GM23338 (cell line): Measurements from ENCODE around the gene BBX. TPM values are rescaled to one million over a fixed set of nuclear protein-coding genes. Genes with fewer than 3 reads are reported as not detected.

Source experiments
- ATAC-seq: fragments of 200-7000 bp; cut with Tn5 transposase; 3 replicates; pipeline ENCODE4 v1.9.1; 2020
- DNase-seq: peaks from one replicate; pipeline ENCODE4 v3.0.0-alpha.2; 2015; ENCODE audit warnings: low spot score
- H2AFZ ChIP-seq: fragments of 200-600 bp; sonication (generic); 2 replicates; pipeline ENCODE4 v1.8.0; 2016; ENCODE audit warnings: antibody characterized with exemption, mild to moderate bottlenecking, moderate library complexity
- H3F3A ChIP-seq: fragments of 200-600 bp; sonication (generic); replicated peaks from 2 replicates; pipeline ENCODE4 v1.8.0; 2017; ENCODE audit warnings: antibody characterized with exemption, mixed run types, low read depth
- H3K27ac ChIP-seq: fragments of 200-600 bp; sonication (generic); 2 replicates; pipeline ENCODE4 v1.6.1; 2016; ENCODE audit warnings: low read depth
- H3K27me3 ChIP-seq: fragments of 200-600 bp; sonication (generic); 2 replicates; pipeline ENCODE4 v1.8.0; 2016; ENCODE audit warnings: mild to moderate bottlenecking, mixed run types, moderate library complexity; ENCODE audit not compliant: insufficient read depth
- H3K36me3 ChIP-seq: fragments of 200-600 bp; sonication (generic); 2 replicates; pipeline ENCODE4 v1.8.0; 2016; ENCODE audit warnings: mild to moderate bottlenecking; ENCODE audit not compliant: insufficient read depth
- H3K4me1 ChIP-seq: fragments of 200-600 bp; sonication (generic); 2 replicates; pipeline ENCODE4 v1.8.0; 2016; ENCODE audit warnings: mild to moderate bottlenecking, moderate library complexity; ENCODE audit not compliant: insufficient read depth
- H3K4me2 ChIP-seq: fragments of 200-600 bp; sonication (generic); 2 replicates; pipeline ENCODE4 v1.7.1; 2017; ENCODE audit warnings: mixed run types
- H3K4me3 ChIP-seq: fragments of 200-600 bp; sonication (generic); 2 replicates; pipeline ENCODE4 v1.6.1; 2016; ENCODE audit warnings: mixed run types
- H3K79me2 ChIP-seq: fragments of 200-600 bp; sonication (generic); replicated peaks from 2 replicates; pipeline ENCODE4 v1.8.0; 2017; ENCODE audit warnings: mild to moderate bottlenecking; ENCODE audit not compliant: insufficient read depth
- H3K9me2 ChIP-seq: fragments of 200-600 bp; sonication (generic); 2 replicates; pipeline ENCODE4 v1.8.0; 2017; ENCODE audit not compliant: insufficient read depth
- H4K20me1 ChIP-seq: fragments of 200-600 bp; sonication (generic); replicated peaks from 2 replicates; pipeline ENCODE4 v1.8.0; 2017; ENCODE audit warnings: mild to moderate bottlenecking; ENCODE audit not compliant: insufficient read depth
- H3K27ac Mint-ChIP-seq: 2 replicates; pipeline ENCODE4 v1.8.0; 2020; ENCODE audit warnings: inconsistent platforms, mild to moderate bottlenecking, moderate library complexity, mixed read lengths
- H3K27me3 Mint-ChIP-seq: 3 replicates; pipeline ENCODE4 v1.8.0; 2022; ENCODE audit warnings: low read depth, mild to moderate bottlenecking, moderate library complexity, mixed read lengths, inconsistent platforms; ENCODE audit not compliant: insufficient read depth, poor library complexity
- H3K36me3 Mint-ChIP-seq: 3 replicates; pipeline ENCODE4 v1.8.0; 2021; ENCODE audit warnings: low read depth, mild to moderate bottlenecking, inconsistent platforms, moderate library complexity, mixed read lengths
- H3K4me1 Mint-ChIP-seq: 3 replicates; pipeline ENCODE4 v1.8.0; 2020; ENCODE audit warnings: mild to moderate bottlenecking, inconsistent platforms, mixed read lengths
- H3K4me3 Mint-ChIP-seq: 3 replicates; pipeline ENCODE4 v1.8.0; 2021; ENCODE audit warnings: moderate library complexity, mild to moderate bottlenecking, inconsistent platforms, mixed read lengths
- H3K9me3 Mint-ChIP-seq: 3 replicates; pipeline ENCODE4 v1.8.0; 2020; ENCODE audit warnings: moderate library complexity, mild to moderate bottlenecking, inconsistent platforms, mixed read lengths
- CREB1 ChIP-seq: fragments of 250-450 bp; sonication (Bioruptor Pico); IDR thresholded peaks from 2 replicates; pipeline ENCODE4 v1.5.0; 2020; ENCODE audit warnings: low read depth, mild to moderate bottlenecking, moderate library complexity
- CTCF ChIP-seq, 2 experiments: fragments of 200-600 bp in 1 of 2; sonication (generic) in 1 of 2; conservative IDR thresholded peaks; 2 replicates each; pipeline versions ENCODE4 v1.5.1 to v1.6.1; 2016 to 2017; ENCODE audit warnings: antibody characterized with exemption in 2 of 2, low read depth in 2 of 2, mild to moderate bottlenecking in 2 of 2, moderate library complexity in 1 of 2
- ETS1 ChIP-seq: IDR thresholded peaks from 2 replicates; pipeline ENCODE4 v1.6.1; 2016; ENCODE audit warnings: antibody characterized with exemption
- EZH2 ChIP-seq: fragments of 200-600 bp; sonication (generic); IDR thresholded peaks from one replicate; pipeline ENCODE4 v1.8.0; 2017; ENCODE audit warnings: antibody characterized with exemption, mild to moderate bottlenecking, low read depth; ENCODE audit not compliant: unreplicated experiment
- EZH2phosphoT487 ChIP-seq: fragments of 200-600 bp; sonication (generic); IDR thresholded peaks from one replicate; pipeline ENCODE4 v1.8.1; 2018; ENCODE audit warnings: antibody characterized with exemption; ENCODE audit not compliant: unreplicated experiment
- JUNB ChIP-seq: IDR thresholded peaks from one replicate; pipeline ENCODE4 v1.6.1; 2016; ENCODE audit warnings: antibody characterized with exemption; ENCODE audit not compliant: unreplicated experiment
- NANOG ChIP-seq: IDR thresholded peaks from 2 replicates; pipeline ENCODE4 v1.6.1; 2016; ENCODE audit warnings: antibody characterized with exemption, borderline replicate concordance
- POLR2AphosphoS5 ChIP-seq: IDR thresholded peaks from 2 replicates; pipeline ENCODE4 v1.6.1; 2016; ENCODE audit warnings: antibody characterized with exemption, low read depth
- REST ChIP-seq: IDR thresholded peaks from one replicate; pipeline ENCODE4 v1.6.1; 2018; ENCODE audit warnings: antibody characterized with exemption; ENCODE audit not compliant: unreplicated experiment
- STAT1 ChIP-seq: IDR thresholded peaks from one replicate; pipeline ENCODE4 v1.6.1; 2016; ENCODE audit warnings: antibody characterized with exemption; ENCODE audit not compliant: unreplicated experiment
- ZNF114 ChIP-seq: fragments of 250-450 bp; sonication (Bioruptor Pico); IDR thresholded peaks from 2 replicates; pipeline ENCODE4 v1.5.0; 2020; ENCODE audit warnings: mild to moderate bottlenecking, moderate library complexity
- ZNF331 ChIP-seq: fragments of 250-450 bp; sonication (Bioruptor Pico); IDR thresholded peaks from 2 replicates; pipeline ENCODE4 v1.5.0; 2020; ENCODE audit warnings: low read depth, mild to moderate bottlenecking, moderate library complexity
- ZNF462 ChIP-seq: fragments of 250-450 bp; sonication (Bioruptor Pico); IDR thresholded peaks from 2 replicates; pipeline ENCODE4 v1.5.0; 2020; ENCODE audit warnings: mild to moderate bottlenecking, moderate library complexity
- polyA plus RNA-seq: library from polyadenylated mRNA; unstranded; fragments of >200 nt; fragmentation: Nextera tagmentation; extraction: Ambion mirVana; gene quantifications from 2 replicates; pipeline ENCODE4 v1.2.1, GENCODE V29; 2016
- total RNA-seq: library from RNA; depleted of rRNA; stranded (reverse); fragments of >200 nt; shearing (Covaris generic); gene quantifications from 2 replicates; pipeline ENCODE4 v1.2.3, GENCODE V29; 2014

The BBX gene
- total and polyA plus RNA-seq, 2 experiments from 2014 or later, result 35.2 to 44.1 TPM

- no peaks in the 10 kb centered on the region for H4K20me1 ChIP-seq
- Mint-ChIP-seq H3K9me3 (no peaks in the 10 kb centered on the region; the same call in 2 of the 3 replicates), H3K27ac (peak overlapping the region; percentile 35; the same call in 1 of the 2 replicates), H3K27me3 (no peaks in the 10 kb centered on the region), H3K4me3 (no peak overlapping the region), H3K36me3 (peaks cover 10% of the 10 kb centered on the region; the same call in 2 of the 3 replicates), H3K4me1 (peaks cover 35% of the 10 kb centered on the region)
- no peak for DNase-seq
- no peaks in the 10 kb centered on the region for H3K27me3 ChIP-seq
- no peak overlapping the region for H2AFZ ChIP-seq
- H3K27ac ChIP-seq, result no peak overlapping the region
- H3K4me1 ChIP-seq, result peaks cover 27% of the 10 kb centered on the region
- H3F3A ChIP-seq, result no peaks in the 10 kb centered on the region
- no peaks in the 10 kb centered on the region for H3K36me3 ChIP-seq
- no peak overlapping the region for H3K4me2 ChIP-seq
- no peak for TF ChIP-seq EZH2
- no peak for TF ChIP-seq ZNF331
- no peak for TF ChIP-seq CTCF (conservative IDR thresholded peaks at IDR 0.05; ENCODE audit: low read depth in 2 of 2)
- TF ChIP-seq JUNB, result no peak
- TF ChIP-seq STAT1, result no peak
- no peak for TF ChIP-seq ETS1
- TF ChIP-seq CREB1 (CRISPR knock-in tag), result no peak
- TF ChIP-seq ZNF462 (CRISPR knock-in tag), result no peak
- no peak for TF ChIP-seq ZNF114 (CRISPR knock-in tag)
- no peak for TF ChIP-seq POLR2AphosphoS5
- no peak for TF ChIP-seq NANOG
- TF ChIP-seq REST, result no peak
- no peak for TF ChIP-seq EZH2phosphoT487
- no peak for ATAC-seq
- no peaks in the 10 kb centered on the region for H3K9me2 ChIP-seq
- H3K4me3 ChIP-seq, result no peak overlapping the region
- H3K79me2 ChIP-seq, result no peaks in the 10 kb centered on the region
Measured at GRCh38 chr3:107680698-107681097, 157.9 kb downstream of the BBX start.
